ENCODE data around the gene SMAD4.
"Not testable (repeated sequence)": the region's sequence is repeated elsewhere in the genome, so short reads cannot be mapped to it uniquely, and the experiment has no call there.

SMAD4 gene

GRCh38 chr18:51074605-51075004 is 44.6 kb downstream of the SMAD4 start:
- DNase-seq, result no peak

- no peak for DNase-seq
Measured at GRCh38 chr18:51076503-51076902, 46.5 kb downstream of the SMAD4 start.

- DNase-seq, result no peak
Measured at GRCh38 chr18:51077217-51077616, 47.2 kb downstream of the SMAD4 start.

DNA sequence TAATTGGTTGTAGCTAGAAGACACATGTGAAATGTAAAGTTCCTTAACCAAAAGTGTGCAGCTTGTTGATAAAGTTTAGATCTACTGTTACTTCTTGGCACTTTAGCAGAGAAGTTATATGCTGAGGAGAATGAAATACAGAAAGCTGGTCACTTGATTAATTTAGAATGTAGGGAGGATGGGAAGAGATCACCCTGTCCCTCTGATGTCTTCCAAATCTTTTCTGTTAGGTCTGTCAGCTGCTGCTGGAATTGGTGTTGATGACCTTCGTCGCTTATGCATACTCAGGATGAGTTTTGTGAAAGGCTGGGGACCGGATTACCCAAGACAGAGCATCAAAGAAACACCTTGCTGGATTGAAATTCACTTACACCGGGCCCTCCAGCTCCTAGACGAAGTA is 48.0 kb downstream of the SMAD4 start:
- no peak for DNase-seq

DNA sequence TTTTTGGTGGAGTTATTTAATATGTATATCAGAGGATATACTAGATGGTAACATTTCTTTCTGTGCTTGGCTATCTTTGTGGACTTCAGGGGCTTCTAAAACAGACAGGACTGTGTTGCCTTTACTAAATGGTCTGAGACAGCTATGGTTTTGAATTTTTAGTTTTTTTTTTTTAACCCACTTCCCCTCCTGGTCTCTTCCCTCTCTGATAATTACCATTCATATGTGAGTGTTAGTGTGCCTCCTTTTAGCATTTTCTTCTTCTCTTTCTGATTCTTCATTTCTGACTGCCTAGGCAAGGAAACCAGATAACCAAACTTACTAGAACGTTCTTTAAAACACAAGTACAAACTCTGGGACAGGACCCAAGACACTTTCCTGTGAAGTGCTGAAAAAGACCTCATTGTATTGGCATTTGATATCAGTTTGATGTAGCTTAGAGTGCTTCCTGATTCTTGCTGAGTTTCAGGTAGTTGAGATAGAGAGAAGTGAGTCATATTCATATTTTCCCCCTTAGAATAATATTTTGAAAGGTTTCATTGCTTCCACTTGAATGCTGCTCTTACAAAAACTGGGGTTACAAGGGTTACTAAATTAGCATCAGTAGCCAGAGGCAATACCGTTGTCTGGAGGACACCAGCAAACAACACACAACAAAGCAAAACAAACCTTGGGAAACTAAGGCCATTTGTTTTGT is 52.7 kb downstream of the SMAD4 start:
- DNase-seq, result no peak

GRCh38 chr18:51083398-51083797 is 53.4 kb downstream of the SMAD4 start:
- no peak for DNase-seq

GRCh38 chr18:51088410-51088809 is 58.4 kb downstream of the SMAD4 start:
- DNase-seq, result no peak

GRCh38 chr18:51089691-51090090 is 59.7 kb downstream of the SMAD4 start:
- no peak for DNase-seq

DNA sequence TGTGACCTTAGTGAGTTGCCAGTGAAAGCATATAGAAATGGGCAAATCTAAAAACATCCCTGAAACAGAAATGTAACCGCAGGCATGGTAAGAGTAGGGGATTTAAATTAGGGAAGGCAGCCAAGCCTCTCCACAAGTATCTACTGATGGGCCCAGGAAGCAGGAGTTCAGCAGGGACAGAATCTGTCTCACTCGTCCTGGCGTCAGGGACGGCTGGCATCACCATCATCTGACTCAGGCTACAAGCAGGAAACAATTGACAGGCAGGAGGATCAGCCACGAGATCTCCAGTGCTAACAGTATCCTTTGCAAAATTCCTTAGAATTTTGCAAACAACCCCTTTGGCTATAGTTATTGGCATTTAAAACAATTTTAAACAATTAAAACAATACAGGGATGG is 61.3 kb downstream of the SMAD4 start:
- no peak for DNase-seq

- DNase-seq, result no peak
Measured at GRCh38 chr18:51092117-51092516, 62.1 kb downstream of the SMAD4 start.

GRCh38 chr18:51092967-51093366 is 63.0 kb downstream of the SMAD4 start:
- DNase-seq, result not testable (repeated sequence)

DNA sequence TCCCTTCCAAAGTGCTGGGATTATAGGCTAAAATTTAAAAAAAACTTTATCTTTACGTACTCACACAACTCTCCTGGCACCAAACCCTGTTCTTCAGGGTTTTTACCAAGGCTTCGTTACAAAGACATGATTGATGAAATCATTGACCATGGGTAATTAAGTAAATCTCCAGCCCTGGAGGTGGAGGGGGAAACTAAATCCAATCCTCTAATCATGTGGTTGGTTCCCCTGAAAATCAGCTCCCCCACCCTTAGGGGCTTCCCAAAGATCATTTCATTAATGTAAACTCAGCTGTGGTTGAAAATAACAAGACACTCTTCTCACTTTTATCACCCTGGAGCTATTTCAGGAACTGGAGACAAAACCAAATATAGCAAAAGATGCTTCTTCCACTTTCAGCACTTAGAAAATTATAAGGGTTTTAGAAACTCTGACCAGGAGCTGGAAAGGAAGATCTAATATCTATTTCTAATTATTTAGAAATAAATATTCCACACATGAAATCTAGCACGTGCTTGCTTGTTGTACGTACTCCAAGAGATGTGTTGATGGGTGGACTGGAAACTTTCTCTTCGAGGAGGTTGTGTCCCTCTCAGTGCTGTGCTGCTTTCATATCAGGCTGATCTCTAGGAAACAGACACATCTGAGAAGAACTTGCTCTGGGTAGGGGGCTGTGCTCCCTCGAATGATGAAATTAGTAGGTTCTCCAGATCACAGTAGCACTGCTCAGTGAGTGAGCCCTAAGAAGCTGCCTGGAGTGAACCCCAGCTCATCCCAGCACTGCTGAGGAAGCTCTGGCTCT is 67.2 kb downstream of the SMAD4 start:
- DNase-seq, result no peak

DNA sequence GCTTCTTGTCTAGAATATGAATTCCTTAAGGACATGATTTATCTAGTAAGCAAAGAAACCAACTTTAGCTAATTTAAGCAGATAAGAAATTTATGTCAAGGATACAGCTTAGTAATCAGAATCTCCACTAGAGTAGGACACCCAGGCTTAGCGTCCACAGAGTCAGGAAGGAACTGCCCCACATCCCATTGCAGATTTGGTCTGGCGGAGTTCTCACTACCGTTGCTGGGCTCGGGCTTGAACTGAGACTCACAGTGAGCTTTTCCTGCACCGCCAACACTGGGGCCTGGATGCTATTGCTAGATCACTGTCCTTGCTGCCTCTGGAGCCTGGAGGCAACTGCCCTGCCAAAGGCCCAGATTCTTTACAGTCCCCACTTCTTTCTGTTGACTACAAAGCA is 68.1 kb downstream of the SMAD4 start:
- no peak for DNase-seq

DNA sequence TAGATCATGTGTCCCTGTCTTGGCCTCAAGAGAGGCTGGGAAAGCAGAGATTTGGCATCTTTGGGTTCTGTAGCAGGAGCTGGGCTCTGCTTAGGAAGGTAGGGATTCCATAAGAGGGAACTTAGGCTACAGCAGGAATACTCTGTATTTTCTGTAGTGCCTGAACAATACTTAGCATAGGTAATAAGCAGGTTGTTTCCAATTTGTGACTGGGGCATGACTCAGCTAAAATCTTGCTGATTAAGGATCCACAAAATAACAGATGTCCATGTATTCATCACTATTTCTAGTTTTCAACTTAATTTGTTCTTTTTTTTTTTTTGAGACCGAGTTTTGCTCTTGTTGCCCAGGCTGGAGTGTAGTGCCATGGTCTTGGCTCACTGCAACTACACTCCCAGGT is 68.5 kb downstream of the SMAD4 start:
- no peak for DNase-seq

DNA sequence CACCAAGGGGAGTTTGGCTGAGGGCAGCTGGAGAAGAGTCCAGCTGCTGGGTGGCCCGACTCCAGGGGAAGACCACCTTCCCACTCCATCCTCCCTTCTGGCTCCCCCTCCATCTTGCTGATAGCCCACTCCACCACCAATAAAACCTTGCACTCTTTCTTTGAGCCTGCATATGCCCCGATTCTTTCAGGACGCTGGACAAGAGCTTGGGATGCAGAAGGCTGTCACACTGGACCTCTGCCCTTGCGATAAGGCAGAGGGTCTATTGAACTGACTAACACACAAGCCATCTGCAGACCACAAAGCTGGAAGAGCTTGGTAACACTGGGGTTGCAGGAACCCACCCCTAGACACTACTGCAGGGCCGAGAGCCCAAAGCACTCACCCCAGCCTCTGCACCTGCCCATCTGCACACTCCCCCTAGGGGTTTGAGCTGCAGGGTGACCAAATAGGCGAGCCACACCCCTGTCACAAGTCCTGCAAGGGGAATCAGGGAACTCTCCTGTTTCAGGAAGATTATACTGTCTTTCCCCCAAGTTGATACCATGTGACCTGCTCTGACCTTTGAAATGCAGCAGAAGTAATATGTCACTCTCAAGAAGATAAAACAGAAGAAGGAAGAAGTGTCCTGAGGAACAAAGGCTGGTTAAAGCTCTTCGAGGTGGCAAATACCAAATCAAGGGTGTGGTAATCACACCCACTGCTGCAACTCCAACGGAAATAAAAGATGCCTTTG is 70.5 kb downstream of the SMAD4 start:
- no peak for DNase-seq

DNA sequence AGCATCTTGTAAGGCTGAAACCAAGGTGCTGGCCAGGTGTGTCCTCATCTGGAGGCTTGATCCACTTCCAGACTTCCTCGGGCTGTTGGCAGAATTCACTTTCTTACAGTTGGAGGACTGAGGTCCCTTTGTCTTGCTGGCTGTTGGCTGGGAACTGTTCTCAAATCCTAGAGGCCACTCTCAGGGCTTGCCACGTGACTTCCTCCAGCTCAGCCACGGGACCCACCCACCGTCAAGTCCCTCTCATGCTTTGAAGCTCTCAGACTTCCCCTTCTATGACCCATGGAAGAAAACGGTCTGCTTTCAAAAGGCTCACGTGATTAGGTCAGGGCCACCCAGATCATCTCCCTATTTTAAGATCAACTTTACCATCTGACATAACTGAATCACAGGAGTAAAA is 77.1 kb downstream of the SMAD4 start:
- DNase-seq, result no peak

DNA sequence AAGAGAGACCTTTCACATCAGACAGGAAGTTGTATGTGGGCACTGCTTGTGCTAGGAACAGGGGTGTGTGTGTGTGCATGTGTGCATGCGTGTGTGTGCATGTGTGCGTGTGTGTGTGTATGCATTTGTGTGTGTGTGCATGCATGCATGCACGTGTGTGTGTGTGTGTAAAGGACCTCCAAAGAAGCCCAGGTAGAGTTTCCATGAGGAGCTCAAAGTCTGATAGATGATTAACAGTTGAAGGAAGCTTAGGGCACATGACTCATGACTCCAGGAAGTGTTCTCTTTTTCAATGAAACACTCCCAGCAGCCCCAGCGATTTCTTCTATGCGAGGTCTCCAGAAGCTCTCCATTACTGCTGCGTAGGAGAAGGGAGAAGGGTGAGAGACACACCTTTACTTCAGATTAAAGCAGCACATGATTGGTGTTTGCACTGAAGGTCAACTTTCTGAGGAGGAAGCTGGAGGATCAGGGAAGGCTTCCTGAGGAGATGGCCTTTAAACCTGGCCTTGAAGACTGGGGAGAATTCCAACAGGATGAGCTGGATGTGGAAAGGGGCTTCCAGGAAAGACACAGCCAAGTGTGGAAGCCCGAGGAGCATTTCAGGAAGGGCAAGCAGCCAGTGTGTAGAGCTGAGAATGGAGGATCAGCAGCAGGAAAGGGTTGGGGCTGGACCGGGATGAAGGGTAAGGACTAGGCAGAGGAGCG is 77.7 kb downstream of the SMAD4 start:
- DNase-seq, result no peak

DNA sequence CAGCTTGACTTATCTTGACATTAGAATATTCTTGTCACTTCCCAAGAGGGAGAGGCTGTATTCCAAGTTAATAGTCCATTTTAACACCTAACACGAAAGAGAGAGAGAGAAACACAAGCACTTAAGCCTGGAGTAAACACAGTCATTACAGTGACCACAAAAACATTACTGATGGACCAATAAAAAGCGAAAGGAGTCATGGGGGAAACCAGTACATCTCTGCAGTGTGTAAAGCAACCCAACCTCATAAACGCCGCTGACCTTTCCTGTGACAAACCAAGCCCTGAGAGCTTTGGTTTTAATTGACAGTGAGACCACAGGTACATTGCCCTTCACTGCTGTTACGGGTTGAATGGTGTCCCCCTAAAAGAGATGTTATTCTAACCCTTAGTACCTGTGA is 78.3 kb downstream of the SMAD4 start:
- DNase-seq, result no peak

DNA sequence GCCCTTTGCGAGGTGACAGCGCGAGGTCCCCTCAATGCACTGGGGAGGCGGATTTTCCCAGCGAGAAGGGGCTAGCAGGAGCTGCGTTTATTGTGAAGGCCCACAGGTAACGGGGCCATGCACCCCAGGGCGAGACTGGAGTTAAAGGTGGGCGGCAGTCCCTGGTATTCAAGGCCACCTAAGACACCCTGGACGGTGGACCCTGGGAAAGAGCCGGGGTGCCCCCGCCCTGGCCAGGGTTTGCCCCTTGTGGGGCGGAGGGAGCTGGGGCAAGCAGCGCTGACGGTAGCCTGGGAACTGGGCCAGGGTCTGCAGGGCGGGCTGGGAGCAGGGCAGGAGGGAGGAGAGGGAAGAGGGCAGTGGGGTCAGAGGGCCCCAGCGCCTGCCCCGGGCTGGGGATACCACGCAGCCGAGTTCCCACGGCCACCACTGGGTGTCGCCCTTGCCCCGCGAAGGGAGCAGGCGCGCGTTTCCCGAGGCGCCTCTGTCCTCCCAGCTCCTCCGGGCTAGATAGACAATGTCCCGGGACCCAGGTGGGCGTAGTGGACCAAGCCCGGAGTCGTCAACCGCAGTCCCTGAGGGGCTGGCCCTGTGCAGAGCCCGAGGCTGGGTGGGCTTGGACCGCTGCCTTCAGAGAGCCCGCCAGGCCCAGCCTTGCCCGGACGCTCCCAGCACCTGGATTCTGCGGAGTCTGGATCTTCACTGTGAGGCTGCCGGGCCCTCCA is 80.2 kb downstream of the SMAD4 start:
- peak; percentile 88 for DNase-seq

GRCh38 chr18:51111633-51112355 is 81.8 kb downstream of the SMAD4 start:
- DNase-seq, result not testable (repeated sequence)

DNA sequence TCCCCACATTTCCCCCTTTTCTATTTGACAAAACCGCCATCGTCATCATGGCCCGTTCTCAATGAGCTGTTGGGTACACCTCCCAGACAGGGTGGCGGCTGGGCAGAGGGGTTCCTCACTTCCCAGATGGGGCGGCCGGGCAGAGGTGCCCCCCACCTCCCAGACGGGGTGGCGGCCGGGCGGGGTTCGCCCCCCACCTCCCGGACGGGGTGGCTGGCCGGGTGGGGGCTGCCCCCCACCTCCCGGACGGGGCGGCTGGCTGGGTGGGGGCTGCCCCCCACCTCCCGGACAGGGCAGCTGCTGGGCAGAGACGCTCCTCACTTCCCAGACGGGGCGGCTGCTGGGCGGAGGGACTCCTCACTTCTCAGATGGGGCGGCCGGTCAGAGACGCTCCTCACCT is 87.0 kb downstream of the SMAD4 start:
- DNase-seq, result not testable (repeated sequence)

DNA sequence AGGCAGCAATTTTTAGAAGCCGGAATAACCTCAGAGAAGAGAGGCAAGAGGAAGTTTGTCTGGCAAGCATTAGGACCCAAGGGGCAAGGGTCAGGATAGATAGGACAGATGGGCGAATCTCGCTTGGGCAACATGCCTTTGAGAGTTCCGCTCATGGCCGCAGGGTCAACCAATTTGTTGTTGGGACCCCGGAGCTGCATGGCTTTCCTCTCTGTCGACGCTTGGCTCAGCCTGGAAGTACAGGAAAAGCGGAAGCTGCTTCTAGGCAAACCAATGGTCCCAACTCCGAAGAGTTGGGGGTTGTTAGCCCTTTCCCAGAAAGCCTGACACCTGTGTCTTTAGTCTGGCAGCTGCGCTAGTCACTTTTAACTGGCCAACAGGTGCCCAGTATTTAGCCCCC is 89.5 kb downstream of the SMAD4 start:
- not testable (repeated sequence) for DNase-seq

Measured in activated CD4-positive, CD25-positive, alpha-beta regulatory T cell treated with anti-CD3 and anti-CD28 coated beads, Interleukin-2, amount 50 U/mL, for 72 hours (primary cell).